Fibroblast of lung (primary cell): ENCODE data around the gene ARHGEF39. TPM values are rescaled to one million over a fixed set of nuclear protein-coding genes. Genes with fewer than 3 reads are reported as not detected.

ENCODE experiments used
- DNase-seq, 2 donors: peaks; one replicate each; pipeline versions ENCODE4 v3.0.0 to v3.0.0-alpha.2; 2010; ENCODE audit warnings: low read depth in 2 of 2
- H2AFZ ChIP-seq: 2 replicates; pipeline ENCODE4 v1.5.1; 2012; ENCODE audit warnings: low read length, control low read depth, inconsistent platforms
- H3K27ac ChIP-seq: 2 replicates; pipeline ENCODE4 v1.5.1; 2011; ENCODE audit warnings: low read length, control low read depth; ENCODE audit not compliant: insufficient read depth
- H3K27me3 ChIP-seq: 2 replicates; pipeline ENCODE4 v1.5.1; 2011; ENCODE audit warnings: mild to moderate bottlenecking, low read length; ENCODE audit not compliant: control insufficient read depth, insufficient read depth
- H3K36me3 ChIP-seq: 2 replicates; pipeline ENCODE4 v1.5.1; 2011; ENCODE audit warnings: low read length; ENCODE audit not compliant: control insufficient read depth, insufficient read depth
- H3K4me1 ChIP-seq: 2 replicates; pipeline ENCODE4 v1.5.1; 2011; ENCODE audit warnings: low read length; ENCODE audit not compliant: control insufficient read depth, insufficient read depth; ENCODE audit errors: extremely low read depth
- H3K4me2 ChIP-seq: 2 replicates; pipeline ENCODE4 v1.5.1; 2011; ENCODE audit warnings: low read length, control low read depth; ENCODE audit not compliant: insufficient read depth; ENCODE audit errors: extremely low read depth
- H3K4me3 ChIP-seq, 4 experiments: fragments of 200-600 bp in 1 of 4; sonication (generic) in 1 of 4; replicated peaks in 1 of 4; 2 replicates each; pipeline ENCODE4 v1.5.1; 2011 to 2016; ENCODE audit warnings: low read length in 4 of 4, low read depth in 3 of 4, mild to moderate bottlenecking in 3 of 4, control low read depth in 2 of 4, inconsistent platforms in 1 of 4, mixed read lengths in 1 of 4; ENCODE audit not compliant: insufficient read depth in 1 of 4; ENCODE audit errors: control extremely low read depth in 1 of 4
- H3K79me2 ChIP-seq: 2 replicates; pipeline ENCODE4 v1.5.1; 2012; ENCODE audit warnings: mild to moderate bottlenecking, low read length, inconsistent platforms; ENCODE audit not compliant: control insufficient read depth, insufficient read depth
- H3K9ac ChIP-seq: 2 replicates; pipeline ENCODE4 v1.5.1; 2011; ENCODE audit warnings: mild to moderate bottlenecking, low read length, control low read depth; ENCODE audit not compliant: insufficient read depth
- H3K9me3 ChIP-seq: 2 replicates; pipeline ENCODE4 v1.5.1; 2012; ENCODE audit warnings: low read depth, low read length; ENCODE audit not compliant: control insufficient read depth, insufficient read depth
- H4K20me1 ChIP-seq: 2 replicates; pipeline ENCODE4 v1.5.1; 2011; ENCODE audit warnings: low read length; ENCODE audit not compliant: control insufficient read depth, insufficient read depth; ENCODE audit errors: extremely low read depth
- EZH2 ChIP-seq: IDR thresholded peaks from 2 replicates; pipeline ENCODE4 v1.5.1; 2012; ENCODE audit warnings: low read length, control low read depth, mild to moderate bottlenecking; ENCODE audit errors: missing control alignments
- polyA plus RNA-seq, 2 donors: library from polyadenylated mRNA; depleted of rRNA in 1 of 2; stranded (reverse) in 1 of 2; unstranded in 1 of 2; fragments of >200 nt; gene quantifications; 2 replicates each; pipeline ENCODE4 v1.2.1, GENCODE V29; 2011 to 2012; ENCODE audit warnings: missing spikeins in 1 of 2
- total RNA-seq: library from RNA; depleted of rRNA; stranded (reverse); fragments of >200 nt; gene quantifications from 2 replicates; pipeline ENCODE4 v1.2.1, GENCODE V29; 2014
- TF ChIP-seq, protein P1 (sequence below), 2 donors: IDR thresholded peaks in 1 of 2; conservative IDR thresholded peaks in 1 of 2; 1 replicate in 1 of 2; 2 replicates in 1 of 2; pipeline ENCODE4 v1.5.1; 2011 to 2012; ENCODE audit warnings: low read length in 2 of 2, control low read depth in 1 of 2, inconsistent platforms in 1 of 2, low read depth in 1 of 2, mild to moderate bottlenecking in 1 of 2

The ARHGEF39 gene
- total and polyA plus RNA-seq, 2 donors (not counting 1 experiment from before 2014, with no cell fraction given): 0.66 to 0.77 TPM

DNA sequence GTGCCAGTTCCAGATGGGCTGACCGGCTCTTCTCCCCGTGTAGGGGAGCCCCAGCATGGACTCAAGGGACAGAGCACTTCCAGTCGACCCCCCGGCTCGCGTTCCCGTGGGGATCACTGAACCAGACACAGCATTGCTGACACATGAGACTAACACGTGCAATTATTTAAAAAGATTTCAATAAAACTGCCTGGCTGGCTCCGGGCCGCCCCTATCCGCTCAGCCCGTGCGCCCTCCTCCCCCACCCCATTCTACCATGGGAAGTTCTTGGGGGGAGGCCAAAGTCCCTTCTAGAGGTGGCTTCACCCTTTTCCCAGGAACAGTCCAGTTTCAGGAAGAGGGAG lies 55.2 kb downstream of the ARHGEF39 start:
- Histone ChIP-seq H4K20me1 (no peaks in the 10 kb centered on the region), H3K4me2 (no peak overlapping the region), H3K27me3 (peaks cover 1% of the 10 kb centered on the region), H3K27ac (no peak overlapping the region), H3K9ac (no peak overlapping the region), H3K36me3 (no peaks in the 10 kb centered on the region), H2AFZ (no peak overlapping the region), H3K4me3 (no peak overlapping the region), H3K4me1 (peaks cover 6% of the 10 kb centered on the region), H3K79me2 (peaks cover 8% of the 10 kb centered on the region), H3K9me3 (no peaks in the 10 kb centered on the region)
- no peak for DNase-seq
- TF ChIP-seq, protein P1, sequence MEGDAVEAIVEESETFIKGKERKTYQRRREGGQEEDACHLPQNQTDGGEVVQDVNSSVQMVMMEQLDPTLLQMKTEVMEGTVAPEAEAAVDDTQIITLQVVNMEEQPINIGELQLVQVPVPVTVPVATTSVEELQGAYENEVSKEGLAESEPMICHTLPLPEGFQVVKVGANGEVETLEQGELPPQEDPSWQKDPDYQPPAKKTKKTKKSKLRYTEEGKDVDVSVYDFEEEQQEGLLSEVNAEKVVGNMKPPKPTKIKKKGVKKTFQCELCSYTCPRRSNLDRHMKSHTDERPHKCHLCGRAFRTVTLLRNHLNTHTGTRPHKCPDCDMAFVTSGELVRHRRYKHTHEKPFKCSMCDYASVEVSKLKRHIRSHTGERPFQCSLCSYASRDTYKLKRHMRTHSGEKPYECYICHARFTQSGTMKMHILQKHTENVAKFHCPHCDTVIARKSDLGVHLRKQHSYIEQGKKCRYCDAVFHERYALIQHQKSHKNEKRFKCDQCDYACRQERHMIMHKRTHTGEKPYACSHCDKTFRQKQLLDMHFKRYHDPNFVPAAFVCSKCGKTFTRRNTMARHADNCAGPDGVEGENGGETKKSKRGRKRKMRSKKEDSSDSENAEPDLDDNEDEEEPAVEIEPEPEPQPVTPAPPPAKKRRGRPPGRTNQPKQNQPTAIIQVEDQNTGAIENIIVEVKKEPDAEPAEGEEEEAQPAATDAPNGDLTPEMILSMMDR (conservative IDR thresholded peaks at IDR 0.05 in 1 of 2, IDR thresholded peaks at IDR 0.05 in 1 of 2; ENCODE audit: low read depth in 1 of 2, low read length in 2 of 2): no peak
- TF ChIP-seq EZH2: no peak

Other genes with a start within 250 kb of the ARHGEF39 start
- 10.0 and 15.5 TPM in 2 replicates for gene RUSC2, start 175.1 kb downstream of the ARHGEF39 start, total RNA-seq
- gene RUSC2, start 175.1 kb downstream of the ARHGEF39 start, polyA plus RNA-seq: 14.2 and 14.8 TPM in 2 replicates
- 9.4 and 10.5 TPM in 2 replicates for gene TESK1, start 59.9 kb downstream of the ARHGEF39 start, total RNA-seq
- gene TESK1, start 59.9 kb downstream of the ARHGEF39 start, polyA plus RNA-seq: 12.0 and 12.5 TPM in 2 replicates
- 1.0 and 2.8 TPM in 2 replicates for gene CD72, start 46.8 kb downstream of the ARHGEF39 start, total RNA-seq
- gene CD72, start 46.8 kb downstream of the ARHGEF39 start, polyA plus RNA-seq: 0.64 and 1.00 TPM in 2 replicates
- 0.17 TPM in 1 of 2 replicates, not detected in the other for gene SIT1, start 14.3 kb downstream of the ARHGEF39 start, total RNA-seq
- gene SIT1, start 14.3 kb downstream of the ARHGEF39 start, polyA plus RNA-seq: 0.07 TPM in 1 of 2 replicates, not detected in the other
- 67,954 and 162,287 TPM in 2 replicates for gene RMRP, start 7.2 kb downstream of the ARHGEF39 start, total RNA-seq
- gene RMRP, start 7.2 kb downstream of the ARHGEF39 start, polyA plus RNA-seq: 75.4 and 110 TPM in 2 replicates
- 15.4 and 20.6 TPM in 2 replicates for gene CCDC107, start 6.9 kb downstream of the ARHGEF39 start, total RNA-seq
- 20.2 and 24.9 TPM in 2 replicates for gene CCDC107, start 6.9 kb downstream of the ARHGEF39 start, polyA plus RNA-seq
- gene CA9, start 8.7 kb upstream of the ARHGEF39 start, total RNA-seq: 0.17 and 0.26 TPM in 2 replicates
- 0.59 TPM in 1 of 2 replicates, not detected in the other for gene CA9, start 8.7 kb upstream of the ARHGEF39 start, polyA plus RNA-seq
- 696 and 1,003 TPM in 2 replicates for gene TPM2, start 24.7 kb upstream of the ARHGEF39 start, total RNA-seq
- 1,280 and 1,927 TPM in 2 replicates for gene TPM2, start 24.7 kb upstream of the ARHGEF39 start, polyA plus RNA-seq
- gene TLN1, start 67.0 kb upstream of the ARHGEF39 start, total RNA-seq: 214 and 405 TPM in 2 replicates
- gene TLN1, start 67.0 kb upstream of the ARHGEF39 start, polyA plus RNA-seq: 214 and 244 TPM in 2 replicates
- 64.7 and 70.2 TPM in 2 replicates for gene CREB3, start 67.5 kb upstream of the ARHGEF39 start, total RNA-seq
- gene CREB3, start 67.5 kb upstream of the ARHGEF39 start, polyA plus RNA-seq: 50.2 and 55.8 TPM in 2 replicates
- gene GBA2, start 84.0 kb upstream of the ARHGEF39 start, total RNA-seq: 21.8 and 23.9 TPM in 2 replicates
- 24.1 and 25.5 TPM in 2 replicates for gene GBA2, start 84.0 kb upstream of the ARHGEF39 start, polyA plus RNA-seq
- gene RGP1, start 84.1 kb upstream of the ARHGEF39 start, total RNA-seq: 10.5 and 14.9 TPM in 2 replicates
- gene RGP1, start 84.1 kb upstream of the ARHGEF39 start, polyA plus RNA-seq: 17.4 and 18.0 TPM in 2 replicates
- gene MSMP, start 89.1 kb upstream of the ARHGEF39 start, total RNA-seq: not detected in 2 replicates
- not detected in 2 replicates for gene MSMP, start 89.1 kb upstream of the ARHGEF39 start, polyA plus RNA-seq
- 23.6 and 47.4 TPM in 2 replicates for gene NPR2, start 126.4 kb upstream of the ARHGEF39 start, total RNA-seq
- 26.3 and 34.1 TPM in 2 replicates for gene NPR2, start 126.4 kb upstream of the ARHGEF39 start, polyA plus RNA-seq
- 1.0 and 1.3 TPM in 2 replicates for gene SPAG8, start 147.1 kb upstream of the ARHGEF39 start, total RNA-seq
- gene SPAG8, start 147.1 kb upstream of the ARHGEF39 start, polyA plus RNA-seq: 0.62 and 0.64 TPM in 2 replicates
- 24.9 and 34.2 TPM in 2 replicates for gene HINT2, start 149.8 kb upstream of the ARHGEF39 start, total RNA-seq
- 13.1 and 22.9 TPM in 2 replicates for gene HINT2, start 149.8 kb upstream of the ARHGEF39 start, polyA plus RNA-seq
- gene FAM221B, start 163.5 kb upstream of the ARHGEF39 start, total RNA-seq: not detected in 2 replicates
- not detected in 2 replicates for gene FAM221B, start 163.5 kb upstream of the ARHGEF39 start, polyA plus RNA-seq
- gene TMEM8B, start 164.0 kb upstream of the ARHGEF39 start, total RNA-seq: 2.1 and 3.0 TPM in 2 replicates
- gene TMEM8B, start 164.0 kb upstream of the ARHGEF39 start, polyA plus RNA-seq: 2.7 and 3.0 TPM in 2 replicates
- gene OR13J1, start 205.2 kb upstream of the ARHGEF39 start, total RNA-seq: not detected in 2 replicates
- not detected in 2 replicates for gene OR13J1, start 205.2 kb upstream of the ARHGEF39 start, polyA plus RNA-seq
- 0.26 and 1.2 TPM in 2 replicates for gene HRCT1, start 241.0 kb upstream of the ARHGEF39 start, total RNA-seq
- gene HRCT1, start 241.0 kb upstream of the ARHGEF39 start, polyA plus RNA-seq: 3.1 and 3.3 TPM in 2 replicates
- under 0.01 and 0.17 TPM in 2 replicates for gene SPAAR, start 244.3 kb upstream of the ARHGEF39 start, total RNA-seq
- 0.34 and 0.41 TPM in 2 replicates for gene SPAAR, start 244.3 kb upstream of the ARHGEF39 start, polyA plus RNA-seq